NCI-H82 treated with DMSO at 0.1 percent for 48 hours (cell line): ENCODE data around the gene GPR87.

Experiments used
- DNase-seq: peaks from one replicate; lab custom pipeline; 2025; ENCODE audit not compliant: unreplicated experiment; lab: John Stamatoyannopoulos, UW

GPR87 gene

GRCh38 chr3:151283387-151283786 lies 33.2 kb downstream of the GPR87 start:
- no peak for DNase-seq

- DNase-seq = peak; percentile 65
Measured at GRCh38 chr3:151282921-151283320, 33.7 kb downstream of the GPR87 start.

- no peak for DNase-seq
Measured at GRCh38 chr3:151281671-151282324, 34.8 kb downstream of the GPR87 start.

GRCh38 chr3:151278230-151278629 lies 38.4 kb downstream of the GPR87 start, which contains the start of gene P2RY14:
TSS of gene P2RY14 (minus strand) at chr3:151278542. CDS start at chr3:151214316, 64,226 bp downstream.
- DNase-seq = no peak

- DNase-seq = no peak
Measured at GRCh38 chr3:151276687-151277042, 40.0 kb downstream of the GPR87 start.

GRCh38 chr3:151276038-151276686 lies 40.5 kb downstream of the GPR87 start:
- no peak for DNase-seq

GRCh38 chr3:151275091-151275490 lies 41.5 kb downstream of the GPR87 start:
- DNase-seq = no peak

- no peak for DNase-seq
Measured at GRCh38 chr3:151269631-151270030, 47.0 kb downstream of the GPR87 start.

GRCh38 chr3:151268267-151269235 lies 48.1 kb downstream of the GPR87 start:
- no peak for DNase-seq

GRCh38 chr3:151267066-151267465 lies 49.6 kb downstream of the GPR87 start:
- DNase-seq = no peak

GRCh38 chr3:151265866-151266265 lies 50.8 kb downstream of the GPR87 start:
- no peak for DNase-seq

- no peak for DNase-seq
Measured at GRCh38 chr3:151265166-151265565, 51.5 kb downstream of the GPR87 start.

GRCh38 chr3:151264605-151265004 lies 52.0 kb downstream of the GPR87 start:
- DNase-seq = no peak

- no peak for DNase-seq
Measured at GRCh38 chr3:151262871-151263525, 53.6 kb downstream of the GPR87 start.

GRCh38 chr3:151259664-151260063 lies 57.0 kb downstream of the GPR87 start:
- DNase-seq = no peak

GRCh38 chr3:151256749-151257148 lies 59.9 kb downstream of the GPR87 start:
- no peak for DNase-seq

- DNase-seq = no peak
Measured at GRCh38 chr3:151248772-151249337, 67.8 kb downstream of the GPR87 start.
